Endothelial cell of umbilical vein (primary cell): Measurements from ENCODE around the gene IDH3A. TPM values are rescaled to one million over a fixed set of nuclear protein-coding genes. Genes with fewer than 3 reads are reported as not detected.

Experiments used
- BruUV-seq: library from RNA; stranded (reverse); fragments of 400-500 nt; replicated peaks from 2 replicates; lab custom pipeline; 2021; lab: Mats Ljungman, UMichigan
- CTCF ChIA-PET: fragments of 300-600, 350-600 bp; sonication (Branson Sonifier 250); formaldehyde crosslinking; loops from one replicate; lab custom pipeline; 2021; ENCODE audit warnings: antibody characterized with exemption, inconsistent platforms; lab: Charles Lee
- POLR2A ChIA-PET: fragments of 300-600, 350-600 bp; sonication (Branson Sonifier 250); formaldehyde crosslinking; loops from one replicate; lab custom pipeline; 2021; ENCODE audit warnings: antibody characterized with exemption, inconsistent platforms; lab: Charles Lee
- DNase-seq: peaks from one replicate; pipeline ENCODE4 v3.0.0-alpha.2; 2011; ENCODE audit warnings: low read depth, low spot score
- FAIRE-seq: peaks from 2 replicates; lab custom pipeline; 2011; peaks lifted over from hg19 to GRCh38; lab: Jason Lieb, UNC
- H2AFZ ChIP-seq: 2 replicates; pipeline ENCODE4 v1.6.0; 2012; ENCODE audit warnings: low read depth, low read length, control low read depth, inconsistent platforms
- H3K27ac ChIP-seq: 2 replicates; pipeline ENCODE4 v1.5.1; 2011; ENCODE audit warnings: low read depth, mild to moderate bottlenecking, control low read depth, low read length, moderate library complexity; ENCODE audit not compliant: insufficient read depth
- H3K27me3 ChIP-seq, 2 experiments: 2 replicates each; pipeline versions ENCODE4 v1.6.0 to v1.6.1; 2011; ENCODE audit warnings: low read length in 2 of 2, mixed read lengths in 1 of 2; ENCODE audit not compliant: control insufficient read depth in 2 of 2, insufficient read depth in 2 of 2
- H3K36me3 ChIP-seq, 2 experiments: 2 replicates in 1 of 2; 3 replicates in 1 of 2; pipeline ENCODE4 v1.5.1; 2011; ENCODE audit warnings: low read length in 2 of 2, mild to moderate bottlenecking in 1 of 2, moderate library complexity in 1 of 2; ENCODE audit not compliant: control insufficient read depth in 2 of 2, insufficient read depth in 2 of 2; ENCODE audit errors: extremely low read depth in 1 of 2
- H3K4me1 ChIP-seq: 3 replicates; pipeline ENCODE4 v1.5.1; 2011; ENCODE audit warnings: mild to moderate bottlenecking, low read length; ENCODE audit not compliant: control insufficient read depth, insufficient read depth; ENCODE audit errors: extremely low read depth
- H3K4me2 ChIP-seq: 2 replicates; pipeline ENCODE4 v1.6.1; 2011; ENCODE audit warnings: low read length, control low read depth, mixed read lengths; ENCODE audit not compliant: insufficient read depth
- H3K4me3 ChIP-seq, 3 experiments: fragments of 200-600 bp in 1 of 3; sonication (generic), shearing (Covaris generic) in 1 of 3; replicated peaks in 1 of 3; 2 replicates each; pipeline ENCODE4 v1.5.1; 2011 to 2016; ENCODE audit warnings: control low read depth in 3 of 3, low read length in 3 of 3, mild to moderate bottlenecking in 2 of 3, inconsistent platforms in 1 of 3, low read depth in 1 of 3, moderate library complexity in 1 of 3; ENCODE audit not compliant: insufficient read depth in 1 of 3
- H3K79me2 ChIP-seq: 2 replicates; pipeline ENCODE4 v1.6.0; 2012; ENCODE audit warnings: low read length, inconsistent platforms; ENCODE audit not compliant: control insufficient read depth, insufficient read depth
- H3K9ac ChIP-seq: replicated peaks from 2 replicates; pipeline ENCODE3; 2011; ENCODE audit warnings: low read length, control low read depth; ENCODE audit not compliant: insufficient read depth; ENCODE audit errors: extremely low read depth
- H3K9me1 ChIP-seq: replicated peaks from 3 replicates; pipeline ENCODE4 v1.6.0; 2011; ENCODE audit warnings: mild to moderate bottlenecking, low read length; ENCODE audit not compliant: control insufficient read depth, insufficient read depth; ENCODE audit errors: extremely low read depth
- H3K9me3 ChIP-seq: replicated peaks from 2 replicates; pipeline ENCODE4 v1.5.1; 2012; ENCODE audit warnings: low read length, inconsistent platforms; ENCODE audit not compliant: control insufficient read depth, insufficient read depth
- H4K20me1 ChIP-seq: replicated peaks from 2 replicates; pipeline ENCODE3; 2011; ENCODE audit warnings: mild to moderate bottlenecking, low read length; ENCODE audit not compliant: control insufficient read depth, insufficient read depth; ENCODE audit errors: extremely low read depth
- CTCF ChIP-seq, 2 donors: IDR thresholded peaks; 1 replicate in 1 of 2; 2 replicates in 1 of 2; pipeline ENCODE4 v1.5.1; 2011; ENCODE audit warnings: low read length in 2 of 2, mild to moderate bottlenecking in 2 of 2, moderate library complexity in 2 of 2, control low read depth in 1 of 2, inconsistent platforms in 1 of 2, low read depth in 1 of 2; ENCODE audit not compliant: insufficient read depth in 1 of 2; ENCODE audit errors: extremely low read depth in 1 of 2
- JUN ChIP-seq: IDR thresholded peaks from 2 replicates; pipeline ENCODE4 v1.6.1; 2011; ENCODE audit warnings: borderline replicate concordance, low read depth; ENCODE audit not compliant: insufficient read length, insufficient read depth
- MYC ChIP-seq: IDR thresholded peaks from one replicate; pipeline ENCODE4 v1.6.1; 2011; ENCODE audit warnings: mild to moderate bottlenecking, low read depth, low read length
- POLR2A ChIP-seq: IDR thresholded peaks from 2 replicates; pipeline ENCODE4 v1.6.1; 2012; ENCODE audit warnings: low read depth, mild to moderate bottlenecking, control low read depth, low read length
- dilution Hi-C: fragments of 300-500 bp; cut with MboI; formaldehyde crosslinking; loops from one replicate; pipeline ENCODE4 v1.15.0; 2019; ENCODE audit warnings: low sequenced_read_pairs; ENCODE audit not compliant: extremely low pct_ligation_motif_present
- intact Hi-C: fragments of 100-400 bp; cut with micrococcal nuclease; formaldehyde crosslinking; loops from one replicate; pipeline ENCODE4 v1.10.0; 2022
- polyA plus RNA-seq, 4 experiments: library from polyadenylated mRNA; depleted of rRNA in 3 of 4; stranded (reverse) in 3 of 4; unstranded in 1 of 4; fragments of >200 nt; gene quantifications; 2 replicates each; pipeline versions ENCODE4 v1.2.1 to v1.2.3, GENCODE V29; 2011 to 2012; ENCODE audit warnings: missing spikeins in 1 of 4
- total RNA-seq: library from RNA; stranded (reverse); gene quantifications from 2 replicates; pipeline ENCODE4 v1.2.3, GENCODE V29; 2021

Gene IDH3A
- total and polyA plus RNA-seq, 2 donors (not counting 3 experiments of a cell fraction or from before 2014, with no cell fraction given): 35.5 to 63.9 TPM

- Histone ChIP-seq H4K20me1 (no peaks in the 10 kb centered on the region), H3K9me1 (no peaks in the 10 kb centered on the region), H3K79me2 (no peaks in the 10 kb centered on the region), H3K27ac (no peak overlapping the region), H3K4me2 (no peak overlapping the region), H3K4me1 (no peaks in the 10 kb centered on the region), H3K4me3 (no peak overlapping the region), H3K36me3 (no peaks in the 10 kb centered on the region), H3K9ac (no peak overlapping the region), H2AFZ (no peak overlapping the region), H3K27me3 (no peaks in the 10 kb centered on the region), H3K9me3 (no peaks in the 10 kb centered on the region)
- TF ChIP-seq MYC: no peak
- TF ChIP-seq JUN: no peak
- TF ChIP-seq CTCF (IDR thresholded peaks at IDR 0.05; ENCODE audit: extremely low read depth in 1 of 2, insufficient read depth in 1 of 2, low read depth in 1 of 2, low read length in 2 of 2): no peak
- TF ChIP-seq POLR2A: no peak
- dilution Hi-C loops (no loop called here), intact Hi-C loops (no loop called here)
- no peak for FAIRE-seq
- CTCF ChIA-PET: no interaction called here
- POLR2A ChIA-PET: no interaction called here
- DNase-seq: no peak
- no TSS peak for BruUV-seq
These were observed 52.4 kb downstream of the IDH3A start for GRCh38 chr15:78201281-78202190.
